HepG2 (cell line): ENCODE data around the gene FRAS1. TPM values are rescaled to one million over a fixed set of nuclear protein-coding genes. Genes with fewer than 3 reads are reported as not detected.

ENCODE experiments used
- ATAC-seq: fragments of 200-7000 bp; cut with Tn5 transposase; 3 replicates; pipeline ENCODE4 v1.9.1; 2020; ENCODE audit warnings: mild to moderate bottlenecking, moderate library complexity
- BruUV-seq: library from RNA; stranded (reverse); fragments of 400-500 nt; replicated peaks from 2 replicates; lab custom pipeline; 2021; lab: Mats Ljungman, UMichigan
- CTCF ChIA-PET: fragments of 300-600 bp; formaldehyde crosslinking; extraction: SDS; loops from one replicate; lab custom pipeline; 2021; ENCODE audit warnings: low total read pairs, inconsistent platforms, low intra/inter-chr PET ratio; lab: Yijun Ruan, JAX
- POLR2A ChIA-PET: fragments of 350-600 bp; sonication (Branson Sonifier 250); formaldehyde crosslinking; loops from one replicate; lab custom pipeline; 2020; ENCODE audit warnings: antibody characterized with exemption, inconsistent platforms; lab: Yijun Ruan, JAX
- DNase-seq: peaks from one replicate; pipeline ENCODE4 v3.0.0-alpha.2; 2015; ENCODE audit warnings: low spot score
- FAIRE-seq: peaks from 3 replicates; lab custom pipeline; 2011; peaks lifted over from hg19 to GRCh38; lab: Jason Lieb, UNC
- H2AFZ ChIP-seq: one replicate; pipeline ENCODE4 v1.6.1; 2011; ENCODE audit warnings: low read length, inconsistent platforms
- H3K27ac ChIP-seq: fragments of 300-600 bp; 3 replicates; pipeline ENCODE4 v1.8.0; 2011; ENCODE audit warnings: mixed run types, mild to moderate bottlenecking, mixed read lengths, low read length, inconsistent platforms; ENCODE audit not compliant: insufficient read depth; ENCODE audit errors: extremely low read length
- H3K27me3 ChIP-seq, 2 experiments: fragments of 200-600 bp in 1 of 2; 2 replicates in 1 of 2; 3 replicates in 1 of 2; pipeline versions ENCODE4 v1.6.0 to v1.8.0; 2011; ENCODE audit warnings: low read length in 2 of 2, mild to moderate bottlenecking in 2 of 2, moderate library complexity in 2 of 2, inconsistent platforms in 1 of 2; ENCODE audit not compliant: insufficient read depth in 2 of 2, control insufficient read depth in 1 of 2
- H3K36me3 ChIP-seq, 2 experiments: fragments of 200-600 bp in 1 of 2; replicated peaks in 1 of 2; 2 replicates in 1 of 2; 3 replicates in 1 of 2; pipeline versions ENCODE4 v1.5.1 to v1.8.0; 2011; ENCODE audit warnings: low read length in 2 of 2, inconsistent platforms in 1 of 2; ENCODE audit not compliant: insufficient read depth in 2 of 2, control insufficient read depth in 1 of 2
- H3K4me1 ChIP-seq: 2 replicates; pipeline ENCODE4 v1.5.1; 2012; ENCODE audit warnings: low read length, inconsistent platforms; ENCODE audit not compliant: insufficient read depth
- H3K4me2 ChIP-seq: 2 replicates; pipeline ENCODE4 v1.6.0; 2011; ENCODE audit warnings: low read depth, low read length, inconsistent platforms
- H3K4me3 ChIP-seq, 3 experiments: fragments of 200-600 bp in 1 of 3; sonication (generic), shearing (Covaris generic) in 1 of 3; replicated peaks in 1 of 3; 2 replicates each; pipeline ENCODE4 v1.5.1; 2011 to 2016; ENCODE audit warnings: low read length in 3 of 3, inconsistent platforms in 2 of 3, low read depth in 2 of 3, mild to moderate bottlenecking in 2 of 3, control low read depth in 1 of 3, mixed read lengths in 1 of 3; ENCODE audit not compliant: insufficient read depth in 1 of 3
- H3K79me2 ChIP-seq: one replicate; pipeline ENCODE4 v1.6.1; 2011; ENCODE audit warnings: low read length, inconsistent platforms; ENCODE audit not compliant: insufficient read depth
- H3K9ac ChIP-seq: 2 replicates; pipeline ENCODE4 v1.6.0; 2011; ENCODE audit warnings: mild to moderate bottlenecking, low read depth, low read length, inconsistent platforms; ENCODE audit not compliant: insufficient read depth
- H3K9me3 ChIP-seq: 2 replicates; pipeline ENCODE4 v1.5.1; 2012; ENCODE audit warnings: mild to moderate bottlenecking, low read length
- H4K20me1 ChIP-seq: 2 replicates; pipeline ENCODE4 v1.6.0; 2011; ENCODE audit warnings: inconsistent platforms, mild to moderate bottlenecking, low read length, moderate library complexity; ENCODE audit not compliant: insufficient read depth
- CENPX ChIP-seq: sonication (generic); formaldehyde crosslinking; IDR thresholded peaks from 2 replicates; pipeline ENCODE4 v1.9.0; 2021; ENCODE audit warnings: mild to moderate bottlenecking, missing genetic modification reagents, moderate library complexity
- FOXA3 ChIP-seq: IDR thresholded peaks from 2 replicates; pipeline ENCODE4 v1.6.1; 2016; ENCODE audit warnings: missing genetic modification reagents, missing compliant biosample characterization
- GTF3A ChIP-seq: sonication (generic); formaldehyde crosslinking; conservative IDR thresholded peaks from 2 replicates; pipeline ENCODE4 v1.4.0; 2020; ENCODE audit warnings: mild to moderate bottlenecking, missing genetic modification reagents
- HNRNPH1 ChIP-seq: fragments of 200-400 bp; formaldehyde crosslinking; optimal IDR thresholded peaks from 2 replicates; pipeline ENCODE3; 2017; ENCODE audit warnings: mild to moderate bottlenecking, low read depth, low read length
- MZF1 ChIP-seq: sonication (generic); formaldehyde crosslinking; IDR thresholded peaks from 2 replicates; pipeline ENCODE4 v1.8.1; 2023; ENCODE audit warnings: mild to moderate bottlenecking, missing genetic modification reagents, borderline replicate concordance
- NFE2L2 ChIP-seq: fragments of 150-350 bp; IDR thresholded peaks from 2 replicates; pipeline ENCODE4 v1.6.1; 2014; ENCODE audit warnings: low read length
- PRMT3 ChIP-seq: sonication (generic); formaldehyde crosslinking; IDR thresholded peaks from 2 replicates; pipeline ENCODE4 v1.8.1; 2022; ENCODE audit warnings: low read depth, mild to moderate bottlenecking, moderate library complexity, missing genetic modification reagents, borderline replicate concordance
- ZNF264 ChIP-seq: sonication (generic); formaldehyde crosslinking; IDR thresholded peaks from 2 replicates; pipeline ENCODE4 v1.4.0; 2020; ENCODE audit warnings: missing genetic modification reagents
- ZNF800 ChIP-seq: sonication (generic); formaldehyde crosslinking; IDR thresholded peaks from 2 replicates; pipeline ENCODE4 v1.4.0; 2020; ENCODE audit warnings: missing genetic modification reagents
- WGBS: methylation state at CpG from one replicate; pipeline ENCODE4 v1.1.6; 2017; ENCODE audit warnings: low lambda C conversion rate; 5-methylcytosine and 5-hydroxymethylcytosine counted together
- in situ Hi-C: cut with HindIII; loops from 2 replicates; pipeline ENCODE4 v1.10.0; 2017; ENCODE audit warnings: low pct_unique_long_range_greater_than_20kb; ENCODE audit not compliant: extremely low pct_ligation_motif_present
- intact Hi-C: fragments of 100-400 bp; cut with micrococcal nuclease; formaldehyde crosslinking; loops from one replicate; pipeline ENCODE4 v1.10.0; 2022; ENCODE audit not compliant: unreplicated experiment
- polyA plus RNA-seq, 8 experiments: library from polyadenylated mRNA; depleted of rRNA in 3 of 8; stranded (reverse) in 7 of 8; unstranded in 1 of 8; fragments of >200 nt; fragmentation: Illumina TruSeq in 4 of 8; extraction: Trizol in 4 of 8; gene quantifications; 2 replicates each; pipeline versions ENCODE4 v1.2.1 to v1.2.3, GENCODE V29; 2011 to 2016; ENCODE audit warnings: low read depth in 4 of 8, missing spikeins in 1 of 8, mixed read lengths in 1 of 8; ENCODE audit not compliant: insufficient read depth in 1 of 8
- total RNA-seq, 5 experiments: library from RNA; depleted of rRNA; stranded (reverse); fragments of >200 nt; fragmentation: Illumina TruSeq; extraction: Trizol; gene quantifications; 2 replicates each; pipeline ENCODE4 v1.2.3, GENCODE V29; 2016; ENCODE audit warnings: low read depth in 1 of 5

FRAS1 gene
- total and polyA plus RNA-seq, 2 of the 13 experiments (the other 11 are each of a cell fraction or from before 2014, with no cell fraction given) = 22.5 to 31.6 TPM

GRCh38 chr4:78476108-78476704 is 419.1 kb downstream of the FRAS1 start:
- no peaks in the 10 kb centered on the region for H3K79me2 ChIP-seq
- CTCF ChIA-PET = no interaction called here
- in situ Hi-C loops (no loop called here), intact Hi-C loops (no loop called here)
- POLR2A ChIA-PET = no interaction called here
- no TSS peak for BruUV-seq
- no peak overlapping the region for H3K4me2 ChIP-seq
- ATAC-seq (no peak), DNase-seq (no peak), FAIRE-seq (no peak)
- 96% methylated on average over 3 of the region's 3 CpGs for WGBS
- no peak overlapping the region for H3K9ac ChIP-seq
- H3K27ac ChIP-seq = no peak overlapping the region
- peak; percentile 56 for TF ChIP-seq NFE2L2
- no peak for TF ChIP-seq ZNF264 (CRISPR knock-in tag)
- no peak for TF ChIP-seq HNRNPH1
- no peak for TF ChIP-seq ZNF800 (CRISPR knock-in tag)
- no peak for TF ChIP-seq FOXA3
- no peak for TF ChIP-seq CENPX (CRISPR knock-in tag)
- H3K27me3 ChIP-seq = no peaks in the 10 kb centered on the region
- H3K36me3 ChIP-seq = peaks cover 22 to 78% of the 10 kb centered on the region in 2 experiments
- H3K9me3 ChIP-seq = no peaks in the 10 kb centered on the region
- H3K4me3 ChIP-seq = no peak overlapping the region
- H2AFZ ChIP-seq = no peak overlapping the region
- no peaks in the 10 kb centered on the region for H4K20me1 ChIP-seq
- H3K4me1 ChIP-seq = no peaks in the 10 kb centered on the region

- ATAC-seq (no peak), DNase-seq (no peak), FAIRE-seq (no peak)
- Histone ChIP-seq H3K4me1 (no peaks in the 10 kb centered on the region), H3K9ac (no peak overlapping the region), H3K36me3 (peaks cover 21 to 81% of the 10 kb centered on the region in 2 experiments), H3K27ac (no peak overlapping the region), H3K9me3 (no peaks in the 10 kb centered on the region), H3K27me3 (no peaks in the 10 kb centered on the region), H3K4me2 (no peak overlapping the region), H3K4me3 (no peak overlapping the region), H2AFZ (no peak overlapping the region), H4K20me1 (no peaks in the 10 kb centered on the region), H3K79me2 (no peaks in the 10 kb centered on the region)
- intact Hi-C loops = no loop called here
- WGBS = 47% methylated on average over 1 of the region's 1 CpG
- in situ Hi-C loops = no loop called here
- TF ChIP-seq MZF1 (CRISPR knock-in tag) (no peak), GTF3A (CRISPR knock-in tag) (no peak), PRMT3 (CRISPR knock-in tag) (no peak)
- POLR2A ChIA-PET = no interaction called here
- CTCF ChIA-PET = no interaction called here
- BruUV-seq = no TSS peak
Measured at GRCh38 chr4:78477276-78477675, 420.2 kb downstream of the FRAS1 start.
